Ishikawa (cell line): ENCODE measurements around the gene ROBO1.

Experiments
- EP300 ChIP-seq: IDR thresholded peaks from 2 replicates; pipeline ENCODE4 v1.6.1; 2012; ENCODE audit warnings: borderline replicate concordance
- NFIC ChIP-seq: IDR thresholded peaks from 2 replicates; pipeline ENCODE4 v1.6.1; 2012
- RAD21 ChIP-seq: IDR thresholded peaks from 2 replicates; pipeline ENCODE4 v1.6.1; 2012; ENCODE audit warnings: low read depth
- TAF1 ChIP-seq: IDR thresholded peaks from 2 replicates; pipeline ENCODE4 v1.6.1; 2012; ENCODE audit warnings: low read depth, mild to moderate bottlenecking
- TCF12 ChIP-seq: IDR thresholded peaks from 2 replicates; pipeline ENCODE4 v1.6.1; 2012; ENCODE audit warnings: low read depth
- YY1 ChIP-seq: IDR thresholded peaks from 2 replicates; pipeline ENCODE4 v1.6.1; 2012; ENCODE audit warnings: low read depth
- ZBTB7A ChIP-seq: IDR thresholded peaks from 2 replicates; pipeline ENCODE4 v1.6.1; 2012; ENCODE audit warnings: low read depth

DNA sequence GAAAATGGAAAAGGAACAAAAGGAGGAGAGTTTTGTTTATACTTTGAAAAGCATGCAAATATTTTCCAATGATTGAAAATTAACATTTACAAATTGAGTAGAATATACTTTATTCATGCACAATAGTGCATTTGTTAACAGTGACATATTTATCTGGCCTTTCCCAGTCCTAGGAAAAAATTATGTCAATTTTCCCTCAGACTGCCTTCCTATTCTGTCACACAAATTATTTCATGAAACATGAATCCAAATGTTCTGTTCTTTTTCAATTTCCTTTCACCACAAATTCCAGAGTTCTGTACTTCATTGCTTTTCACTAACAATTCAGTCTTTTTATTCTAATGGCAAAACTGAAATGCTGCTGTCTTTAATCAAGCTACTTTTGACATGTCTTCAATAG is 945.1 kb downstream of the ROBO1 start:
- TF ChIP-seq EP300 = no peak
- TF ChIP-seq ZBTB7A = no peak
- TF ChIP-seq NFIC = no peak
- TF ChIP-seq RAD21 = no peak
- TF ChIP-seq YY1 = no peak
- TF ChIP-seq TCF12 = no peak
- no peak for TF ChIP-seq TAF1
